ENCODE data around the gene ACSF3.
A peak's percentile ranks its signal among the peaks of the same experiment; 100 is the strongest.

The ACSF3 gene

GRCh38 chr16:89095491-89095951 is 1.9 kb downstream of the ACSF3 start:
- Histone ChIP-seq H2AK5ac (ENCODE audit: low read length) (no peak overlapping the region), H2BK120ac (ENCODE audit: insufficient read depth, low read length, poor library complexity) (no peak overlapping the region), H3K27me3 (ENCODE audit: insufficient read depth, low read length) (no peaks in the 10 kb centered on the region), H3K4me3 (ENCODE audit: low read depth, low read length) (no peak overlapping the region), H3K79me1 (ENCODE audit: low read length) (peaks cover 6% of the 10 kb centered on the region), H3K9ac (ENCODE audit: low read length) (no peak overlapping the region), H3K36me3 (ENCODE audit: control insufficient read depth in 1 of 2, insufficient read depth in 2 of 2, low read length in 2 of 2) (peaks cover 9 to 12% of the 10 kb centered on the region in 2 experiments), H4K8ac (ENCODE audit: low read depth, low read length) (no peak overlapping the region), H3K79me2 (ENCODE audit: control insufficient read depth, insufficient read depth, low read length, poor library complexity) (peaks cover 7% of the 10 kb centered on the region), H3K23ac (ENCODE audit: low read length) (no peak overlapping the region), H3K4me2 (ENCODE audit: low read length) (no peak overlapping the region), H3K27ac (ENCODE audit: low read depth, low read length) (no peak overlapping the region), H3K14ac (ENCODE audit: low read length) (no peak overlapping the region), H3K4ac (ENCODE audit: low read depth, low read length) (no peak overlapping the region), H2AFZ (ENCODE audit: insufficient read depth, low read length, poor library complexity) (no peak overlapping the region), H3K4me1 (ENCODE audit: control insufficient read depth in 1 of 2, insufficient read depth in 2 of 2, low read length in 2 of 2) (peaks cover 12 to 17% of the 10 kb centered on the region in 2 experiments), H3K18ac (ENCODE audit: low read length) (no peak overlapping the region), H2BK5ac (ENCODE audit: low read depth, low read length, poor library complexity) (no peak overlapping the region), H2BK12ac (ENCODE audit: low read length) (no peak overlapping the region), H4K12ac (ENCODE audit: low read depth, low read length) (no peak overlapping the region), H3K9me3 (ENCODE audit: insufficient read depth, low read depth, low read length) (no peaks in the 10 kb centered on the region), H4K91ac (ENCODE audit: low read depth, low read length) (no peak overlapping the region)
- no peak for DNase-seq
- no CpG with 5 or more reads among the region's 21 CpGs for WGBS (ENCODE audit: extremely low coverage, insufficient coverage, insufficient read length)

- peaks cover 7% of the 10 kb centered on the region for H3K79me2 ChIP-seq (ENCODE audit: control insufficient read depth, insufficient read depth, low read length, poor library complexity)
- no peak overlapping the region for H2BK5ac ChIP-seq (ENCODE audit: low read depth, low read length, poor library complexity)
- no peak overlapping the region for H3K14ac ChIP-seq (ENCODE audit: low read length)
- H3K18ac ChIP-seq (ENCODE audit: low read length), result no peak overlapping the region
- no peaks in the 10 kb centered on the region for H3K9me3 ChIP-seq (ENCODE audit: insufficient read depth, low read depth, low read length)
- H3K4me1 ChIP-seq (ENCODE audit: control insufficient read depth in 1 of 2, insufficient read depth in 2 of 2, low read length in 2 of 2), result peaks cover 12 to 17% of the 10 kb centered on the region in 2 experiments
- no peak overlapping the region for H4K8ac ChIP-seq (ENCODE audit: low read depth, low read length)
- H3K4ac ChIP-seq (ENCODE audit: low read depth, low read length), result no peak overlapping the region
- no peak overlapping the region for H2AFZ ChIP-seq (ENCODE audit: insufficient read depth, low read length, poor library complexity)
- WGBS (ENCODE audit: extremely low coverage, insufficient coverage, insufficient read length), result no CpG with 5 or more reads among the region's 20 CpGs
- H3K36me3 ChIP-seq (ENCODE audit: control insufficient read depth in 1 of 2, insufficient read depth in 2 of 2, low read length in 2 of 2), result peaks cover 15 to 19% of the 10 kb centered on the region in 2 experiments
- H4K12ac ChIP-seq (ENCODE audit: low read depth, low read length), result no peak overlapping the region
- no peak overlapping the region for H3K9ac ChIP-seq (ENCODE audit: low read length)
- no peak overlapping the region for H3K27ac ChIP-seq (ENCODE audit: low read depth, low read length)
- no peak overlapping the region for H2BK120ac ChIP-seq (ENCODE audit: insufficient read depth, low read length, poor library complexity)
- H2AK5ac ChIP-seq (ENCODE audit: low read length), result no peak overlapping the region
- H2BK12ac ChIP-seq (ENCODE audit: low read length), result no peak overlapping the region
- no peak for DNase-seq
- H3K27me3 ChIP-seq (ENCODE audit: insufficient read depth, low read length), result no peaks in the 10 kb centered on the region
- no peak overlapping the region for H4K91ac ChIP-seq (ENCODE audit: low read depth, low read length)
- peaks cover 6% of the 10 kb centered on the region for H3K79me1 ChIP-seq (ENCODE audit: low read length)
- H3K4me3 ChIP-seq (ENCODE audit: low read depth, low read length), result no peak overlapping the region
- no peak overlapping the region for H3K4me2 ChIP-seq (ENCODE audit: low read length)
- H3K23ac ChIP-seq (ENCODE audit: low read length), result no peak overlapping the region
These were observed 2.5 kb downstream of the ACSF3 start for GRCh38 chr16:89096042-89096717.

- H4K8ac ChIP-seq (ENCODE audit: low read depth, low read length), result no peak overlapping the region
- H2BK5ac ChIP-seq (ENCODE audit: low read depth, low read length, poor library complexity), result no peak overlapping the region
- H3K4me2 ChIP-seq (ENCODE audit: low read length), result no peak overlapping the region
- H3K79me1 ChIP-seq (ENCODE audit: low read length), result peaks cover 6% of the 10 kb centered on the region
- H3K9me3 ChIP-seq (ENCODE audit: insufficient read depth, low read depth, low read length), result no peaks in the 10 kb centered on the region
- H3K4ac ChIP-seq (ENCODE audit: low read depth, low read length), result no peak overlapping the region
- H2AFZ ChIP-seq (ENCODE audit: insufficient read depth, low read length, poor library complexity), result no peak overlapping the region
- H2BK12ac ChIP-seq (ENCODE audit: low read length), result no peak overlapping the region
- no peak overlapping the region for H4K91ac ChIP-seq (ENCODE audit: low read depth, low read length)
- H3K4me1 ChIP-seq (ENCODE audit: control insufficient read depth in 1 of 2, insufficient read depth in 2 of 2, low read length in 2 of 2), result peaks cover 12 to 17% of the 10 kb centered on the region in 2 experiments
- H3K18ac ChIP-seq (ENCODE audit: low read length), result no peak overlapping the region
- H4K12ac ChIP-seq (ENCODE audit: low read depth, low read length), result no peak overlapping the region
- no peak overlapping the region for H2BK120ac ChIP-seq (ENCODE audit: insufficient read depth, low read length, poor library complexity)
- WGBS (ENCODE audit: extremely low coverage, insufficient coverage, insufficient read length), result no CpG with 5 or more reads among the region's 24 CpGs
- no peak overlapping the region for H3K23ac ChIP-seq (ENCODE audit: low read length)
- H3K9ac ChIP-seq (ENCODE audit: low read length), result no peak overlapping the region
- H3K27me3 ChIP-seq (ENCODE audit: insufficient read depth, low read length), result no peaks in the 10 kb centered on the region
- H3K79me2 ChIP-seq (ENCODE audit: control insufficient read depth, insufficient read depth, low read length, poor library complexity), result peaks cover 7% of the 10 kb centered on the region
- DNase-seq, result no peak
- no peak overlapping the region for H3K27ac ChIP-seq (ENCODE audit: low read depth, low read length)
- no peak overlapping the region for H3K14ac ChIP-seq (ENCODE audit: low read length)
- H3K36me3 ChIP-seq (ENCODE audit: control insufficient read depth in 1 of 2, insufficient read depth in 2 of 2, low read length in 2 of 2), result peaks cover 21 to 26% of the 10 kb centered on the region in 2 experiments
- H3K4me3 ChIP-seq (ENCODE audit: low read depth, low read length), result no peak overlapping the region
- H2AK5ac ChIP-seq (ENCODE audit: low read length), result no peak overlapping the region
These were observed 3.2 kb downstream of the ACSF3 start for GRCh38 chr16:89096768-89097391.

GRCh38 chr16:89097392-89097772 is 3.7 kb downstream of the ACSF3 start:
- H3K79me1 ChIP-seq (ENCODE audit: low read length), result peaks cover 6% of the 10 kb centered on the region
- WGBS (ENCODE audit: extremely low coverage, insufficient coverage, insufficient read length), result no CpG with 5 or more reads among the region's 14 CpGs
- H3K36me3 ChIP-seq (ENCODE audit: control insufficient read depth in 1 of 2, insufficient read depth in 2 of 2, low read length in 2 of 2), result peaks cover 26 to 31% of the 10 kb centered on the region in 2 experiments
- H3K4me3 ChIP-seq (ENCODE audit: low read depth, low read length), result no peak overlapping the region
- no peak overlapping the region for H2AFZ ChIP-seq (ENCODE audit: insufficient read depth, low read length, poor library complexity)
- H3K27ac ChIP-seq (ENCODE audit: low read depth, low read length), result no peak overlapping the region
- H2BK120ac ChIP-seq (ENCODE audit: insufficient read depth, low read length, poor library complexity), result no peak overlapping the region
- H2AK5ac ChIP-seq (ENCODE audit: low read length), result no peak overlapping the region
- H3K27me3 ChIP-seq (ENCODE audit: insufficient read depth, low read length), result no peaks in the 10 kb centered on the region
- H3K18ac ChIP-seq (ENCODE audit: low read length), result peak overlapping the region; percentile 17
- no peak overlapping the region for H3K14ac ChIP-seq (ENCODE audit: low read length)
- H4K8ac ChIP-seq (ENCODE audit: low read depth, low read length), result no peak overlapping the region
- H4K12ac ChIP-seq (ENCODE audit: low read depth, low read length), result no peak overlapping the region
- DNase-seq, result no peak
- H2BK5ac ChIP-seq (ENCODE audit: low read depth, low read length, poor library complexity), result no peak overlapping the region
- H2BK12ac ChIP-seq (ENCODE audit: low read length), result no peak overlapping the region
- H3K4ac ChIP-seq (ENCODE audit: low read depth, low read length), result no peak overlapping the region
- H3K9me3 ChIP-seq (ENCODE audit: insufficient read depth, low read depth, low read length), result no peaks in the 10 kb centered on the region
- H3K79me2 ChIP-seq (ENCODE audit: control insufficient read depth, insufficient read depth, low read length, poor library complexity), result peaks cover 7% of the 10 kb centered on the region
- H3K4me1 ChIP-seq (ENCODE audit: control insufficient read depth in 1 of 2, insufficient read depth in 2 of 2, low read length in 2 of 2), result peaks cover 12 to 17% of the 10 kb centered on the region in 2 experiments
- no peak overlapping the region for H3K9ac ChIP-seq (ENCODE audit: low read length)
- H4K91ac ChIP-seq (ENCODE audit: low read depth, low read length), result no peak overlapping the region
- H3K4me2 ChIP-seq (ENCODE audit: low read length), result no peak overlapping the region
- no peak overlapping the region for H3K23ac ChIP-seq (ENCODE audit: low read length)
